ENCODE measurements around the gene MAP10.

GRCh38 chr1:232780354-232780753 lies 24.9 kb upstream of the MAP10 start:
- TF ChIP-seq CTCF (IDR thresholded peaks at IDR 0.05) (no peak), EP300 (IDR thresholded peaks at IDR 0.05) (no peak)

All from esophagus muscularis mucosa (tissue), 3 donors.